Parathyroid adenoma (tissue), 2 donors: ENCODE results near the gene RASL11A.

Experiments
- H2AFZ ChIP-seq: fragments of 300-600 bp; sonication (generic); one replicate; pipeline ENCODE4 v1.7.0; 2017; ENCODE audit warnings: antibody characterized with exemption, mild to moderate bottlenecking
- H3K27ac ChIP-seq: fragments of 300-600 bp; sonication (generic); one replicate; pipeline ENCODE4 v1.7.0; 2017
- H3K27me3 ChIP-seq: fragments of 300-600 bp; sonication (generic); one replicate; pipeline ENCODE4 v1.7.0; 2017; ENCODE audit warnings: low read length; ENCODE audit not compliant: control insufficient read depth, insufficient read depth
- H3K36me3 ChIP-seq: fragments of 300-600 bp; sonication (generic); one replicate; pipeline ENCODE4 v1.7.0; 2017; ENCODE audit warnings: low read length; ENCODE audit not compliant: control insufficient read depth, insufficient read depth
- H3K4me1 ChIP-seq: fragments of 300-600 bp; sonication (generic); one replicate; pipeline ENCODE4 v1.7.0; 2017; ENCODE audit warnings: control low read depth
- H3K4me2 ChIP-seq: fragments of 300-600 bp; sonication (generic); one replicate; pipeline ENCODE4 v1.7.0; 2017; ENCODE audit warnings: low read length
- H3K4me3 ChIP-seq: fragments of 300-600 bp; sonication (generic); one replicate; pipeline ENCODE4 v1.7.0; 2017; ENCODE audit warnings: low read depth, low read length
- H3K79me2 ChIP-seq: fragments of 300-600 bp; sonication (generic); one replicate; pipeline ENCODE4 v1.7.0; 2017; ENCODE audit warnings: control low read depth
- H3K9ac ChIP-seq: fragments of 300-600 bp; sonication (generic); one replicate; pipeline ENCODE4 v1.7.0; 2017; ENCODE audit warnings: mild to moderate bottlenecking
- H3K9me3 ChIP-seq: fragments of 300-600 bp; sonication (generic); one replicate; pipeline ENCODE4 v1.7.0; 2017; ENCODE audit warnings: low read length; ENCODE audit not compliant: control insufficient read depth
- CTCF ChIP-seq: fragments of 300-600 bp; sonication (generic); IDR thresholded peaks from one replicate; pipeline ENCODE4 v1.7.0; 2017; ENCODE audit warnings: antibody characterized with exemption, mild to moderate bottlenecking
- donor health status: primary hyperparathyroidism.

RASL11A gene

GRCh38 chr13:27300941-27301586 lies 30.4 kb downstream of the RASL11A start:
- TF ChIP-seq CTCF = no peak
- Histone ChIP-seq H3K4me1 (no peaks in the 10 kb centered on the region), H3K4me3 (no peak overlapping the region), H3K9ac (no peak overlapping the region), H3K9me3 (no peaks in the 10 kb centered on the region), H3K79me2 (no peaks in the 10 kb centered on the region), H3K27me3 (no peaks in the 10 kb centered on the region), H3K36me3 (no peaks in the 10 kb centered on the region), H3K27ac (no peak overlapping the region), H3K4me2 (no peak overlapping the region), H2AFZ (no peak overlapping the region)

GRCh38 chr13:27302643-27303262 lies 32.1 kb downstream of the RASL11A start:
- no peak overlapping the region for H3K9ac ChIP-seq
- no peak overlapping the region for H3K4me3 ChIP-seq
- no peak overlapping the region for H3K27ac ChIP-seq
- no peak for TF ChIP-seq CTCF
- H3K9me3 ChIP-seq = no peaks in the 10 kb centered on the region
- H2AFZ ChIP-seq = no peak overlapping the region
- no peak overlapping the region for H3K4me2 ChIP-seq
- H3K36me3 ChIP-seq = no peaks in the 10 kb centered on the region
- no peaks in the 10 kb centered on the region for H3K27me3 ChIP-seq
- no peaks in the 10 kb centered on the region for H3K79me2 ChIP-seq
- H3K4me1 ChIP-seq = no peaks in the 10 kb centered on the region

- TF ChIP-seq CTCF = no peak
- no peak overlapping the region for H3K27ac ChIP-seq
- H3K4me3 ChIP-seq = no peak overlapping the region
Observed at GRCh38 chr13:27304099-27304498, 33.5 kb downstream of the RASL11A start.

GRCh38 chr13:27304611-27305010 lies 34.0 kb downstream of the RASL11A start:
- Histone ChIP-seq H3K27me3 (no peaks in the 10 kb centered on the region), H3K36me3 (no peaks in the 10 kb centered on the region), H3K9me3 (no peaks in the 10 kb centered on the region), H3K9ac (no peak overlapping the region), H3K4me3 (no peak overlapping the region), H3K27ac (no peak overlapping the region), H2AFZ (no peak overlapping the region), H3K4me2 (no peak overlapping the region), H3K79me2 (no peaks in the 10 kb centered on the region), H3K4me1 (no peaks in the 10 kb centered on the region)
- no peak for TF ChIP-seq CTCF

More at GRCh38 chr13:27304099-27304498, 33.5 kb downstream of the RASL11A start:
- H2AFZ ChIP-seq = no peak overlapping the region
- H3K4me2 ChIP-seq = no peak overlapping the region
- H3K36me3 ChIP-seq = no peaks in the 10 kb centered on the region
- no peaks in the 10 kb centered on the region for H3K9me3 ChIP-seq
- H3K79me2 ChIP-seq = no peaks in the 10 kb centered on the region
- H3K9ac ChIP-seq = no peak overlapping the region
- no peaks in the 10 kb centered on the region for H3K27me3 ChIP-seq
- no peaks in the 10 kb centered on the region for H3K4me1 ChIP-seq

- no peaks in the 10 kb centered on the region for H3K36me3 ChIP-seq
- no peak overlapping the region for H3K9ac ChIP-seq
- H2AFZ ChIP-seq = no peak overlapping the region
- H3K27me3 ChIP-seq = no peaks in the 10 kb centered on the region
- H3K9me3 ChIP-seq = no peaks in the 10 kb centered on the region
- H3K4me1 ChIP-seq = no peaks in the 10 kb centered on the region
- no peak overlapping the region for H3K4me3 ChIP-seq
- H3K79me2 ChIP-seq = no peaks in the 10 kb centered on the region
- no peak overlapping the region for H3K4me2 ChIP-seq
- H3K27ac ChIP-seq = no peak overlapping the region
- no peak for TF ChIP-seq CTCF
Observed at GRCh38 chr13:27306364-27306763, 35.7 kb downstream of the RASL11A start.
